Neural cell (in vitro differentiated cells): Measurements from ENCODE around the gene KRTAP4-8. TPM values are rescaled to one million over a fixed set of nuclear protein-coding genes. Genes with fewer than 3 reads are reported as not detected.
"Not testable (repeated sequence)": the region's sequence is repeated elsewhere in the genome, so short reads cannot be mapped to it uniquely, and the experiment has no call there.

Experiments
- H2AFZ ChIP-seq: fragments of 200-600, 300-800 bp; sonication (generic), shearing (Covaris generic); 2 replicates; pipeline ENCODE4 v1.6.0; 2014; ENCODE audit warnings: low read depth, mild to moderate bottlenecking, antibody characterized with exemption, low read length, moderate library complexity
- H3F3A ChIP-seq: fragments of 200-600 bp; shearing (Covaris generic); 2 replicates; pipeline ENCODE4 v1.6.1; 2016; ENCODE audit warnings: mild to moderate bottlenecking, moderate library complexity, mixed read lengths, antibody characterized with exemption, low read length; ENCODE audit not compliant: insufficient read depth, poor library complexity, severe bottlenecking
- H3K27ac ChIP-seq: fragments of 200-600, 300-800 bp; sonication (generic), shearing (Covaris generic); 2 replicates; pipeline ENCODE4 v1.5.1; 2014; ENCODE audit warnings: mild to moderate bottlenecking, low read length, moderate library complexity
- H3K27me3 ChIP-seq: fragments of 300-800, 200-600 bp; sonication (generic), shearing (Covaris generic); 2 replicates; pipeline ENCODE4 v1.6.0; 2014; ENCODE audit warnings: mild to moderate bottlenecking, low read depth, low read length, moderate library complexity; ENCODE audit not compliant: insufficient read depth
- H3K36me3 ChIP-seq: fragments of 300-800, 200-600 bp; sonication (generic), shearing (Covaris generic); 2 replicates; pipeline ENCODE4 v1.5.1; 2014; ENCODE audit warnings: mild to moderate bottlenecking, antibody characterized with exemption, low read length, moderate library complexity; ENCODE audit not compliant: insufficient read depth
- H3K4me2 ChIP-seq: fragments of 300-800, 200-600 bp; sonication (generic), shearing (Covaris generic); 2 replicates; pipeline ENCODE4 v1.6.0; 2014; ENCODE audit warnings: mild to moderate bottlenecking, low read length
- H3K4me3 ChIP-seq: fragments of 300-800, 200-600 bp; sonication (generic), shearing (Covaris generic); 2 replicates; pipeline ENCODE4 v1.5.1; 2014; ENCODE audit warnings: mild to moderate bottlenecking, low read length, moderate library complexity
- H3K79me2 ChIP-seq: fragments of 200-600 bp; shearing (Covaris generic); replicated peaks from 2 replicates; pipeline ENCODE4 v1.6.0; 2014; ENCODE audit warnings: mild to moderate bottlenecking, low read length, moderate library complexity; ENCODE audit not compliant: insufficient read depth
- H3K9ac ChIP-seq: fragments of 300-800, 200-600 bp; sonication (generic), shearing (Covaris generic); 2 replicates; pipeline ENCODE4 v1.6.1; 2016; ENCODE audit warnings: mild to moderate bottlenecking, low read length, mixed read lengths
- H3K9me2 ChIP-seq: fragments of 200-600 bp; shearing (Covaris generic); 2 replicates; pipeline ENCODE4 v1.6.1; 2016; ENCODE audit warnings: mild to moderate bottlenecking, low read length, mixed read lengths; ENCODE audit not compliant: insufficient read depth
- H3K9me3 ChIP-seq: fragments of 200-600, 300-800 bp; sonication (generic), shearing (Covaris generic); 2 replicates; pipeline ENCODE4 v1.6.1; 2016; ENCODE audit warnings: mild to moderate bottlenecking, mixed run types, low read length, moderate library complexity, mixed read lengths
- H4K20me1 ChIP-seq: fragments of 200-600 bp; shearing (Covaris generic); 2 replicates; pipeline ENCODE4 v1.6.1; 2016; ENCODE audit warnings: mild to moderate bottlenecking, mixed run types; ENCODE audit not compliant: insufficient read depth
- CTCF ChIP-seq: fragments of 450-650 bp; IDR thresholded peaks from 2 replicates; pipeline ENCODE4 v1.5.1; 2014; ENCODE audit warnings: antibody characterized with exemption, mild to moderate bottlenecking, moderate library complexity; ENCODE audit not compliant: poor library complexity, severe bottlenecking
- EP300 ChIP-seq: fragments of 450-650 bp; conservative IDR thresholded peaks from 2 replicates; pipeline ENCODE4 v1.6.1; 2014; ENCODE audit warnings: antibody characterized with exemption, mild to moderate bottlenecking, moderate library complexity; ENCODE audit not compliant: poor library complexity, severe bottlenecking
- EZH2 ChIP-seq: fragments of 200-600, 300-800 bp; shearing (Covaris generic), sonication (generic); IDR thresholded peaks from 2 replicates; pipeline ENCODE4 v1.6.1; 2014; ENCODE audit warnings: antibody characterized with exemption, low read length, borderline replicate concordance, mild to moderate bottlenecking; ENCODE audit not compliant: insufficient read depth, poor library complexity, severe bottlenecking
- MXI1 ChIP-seq: fragments of 450-650 bp; conservative IDR thresholded peaks from 2 replicates; pipeline ENCODE4 v1.6.1; 2014; ENCODE audit warnings: antibody characterized with exemption, mild to moderate bottlenecking; ENCODE audit not compliant: poor library complexity, severe bottlenecking
- POLR2AphosphoS5 ChIP-seq: IDR thresholded peaks from 2 replicates; pipeline ENCODE4 v1.6.1; 2012
- RAD21 ChIP-seq: fragments of 450-650 bp; conservative IDR thresholded peaks from 2 replicates; pipeline ENCODE4 v1.6.1; 2014; ENCODE audit warnings: antibody characterized with exemption, mild to moderate bottlenecking, moderate library complexity
- REST ChIP-seq: IDR thresholded peaks from 2 replicates; pipeline ENCODE4 v1.6.1; 2012; ENCODE audit warnings: borderline replicate concordance
- SMC3 ChIP-seq: fragments of 450-650 bp; conservative IDR thresholded peaks from 2 replicates; pipeline ENCODE4 v1.6.1; 2014; ENCODE audit warnings: antibody characterized with exemption, mild to moderate bottlenecking, moderate library complexity; ENCODE audit not compliant: poor library complexity
- TAF1 ChIP-seq: IDR thresholded peaks from 2 replicates; pipeline ENCODE4 v1.6.1; 2012; ENCODE audit warnings: low read depth
- polyA plus RNA-seq: library from polyadenylated mRNA; depleted of rRNA; stranded (reverse); fragments of >200 nt; gene quantifications from 2 replicates; pipeline ENCODE4 v1.2.3, GENCODE V29; 2014

Gene KRTAP4-8
- polyA plus RNA-seq, 1 donor from 2014 or later: not detected

- H3K4me2 ChIP-seq: no peak overlapping the region
- no peaks in the 10 kb centered on the region for H4K20me1 ChIP-seq
- H3K9me3 ChIP-seq: no peaks in the 10 kb centered on the region
- H3K27me3 ChIP-seq: no peaks in the 10 kb centered on the region
- TF ChIP-seq EP300 (no peak), SMC3 (no peak), MXI1 (no peak), REST (no peak), CTCF (no peak), RAD21 (no peak), POLR2AphosphoS5 (no peak), TAF1 (no peak), EZH2 (no peak)
- no peak overlapping the region for H2AFZ ChIP-seq
- no peaks in the 10 kb centered on the region for H3K9me2 ChIP-seq
- H3F3A ChIP-seq: no peaks in the 10 kb centered on the region
- no peaks in the 10 kb centered on the region for H3K36me3 ChIP-seq
- H3K9ac ChIP-seq: no peak overlapping the region
- no peaks in the 10 kb centered on the region for H3K79me2 ChIP-seq
- H3K4me3 ChIP-seq: no peak overlapping the region
- no peak overlapping the region for H3K27ac ChIP-seq
These were observed 36.0 kb downstream of the KRTAP4-8 start for GRCh38 chr17:41061964-41062363.

GRCh38 chr17:41060052-41060604 is 37.8 kb downstream of the KRTAP4-8 start, which contains the start of gene KRTAP2-3:
KRTAP2-3 (minus strand) TSS chr17:41060114; CDS start chr17:41060050, 64 bp downstream.
- H3K4me2 ChIP-seq: no peak within 1 kb of the TSS
- no peak within 1 kb of the TSS for H2AFZ ChIP-seq
- H3F3A ChIP-seq: no peaks in the 10 kb centered on the region
- no peaks in the 10 kb centered on the region for H3K9me2 ChIP-seq
- no peaks in the 10 kb centered on the region for H3K36me3 ChIP-seq
- H4K20me1 ChIP-seq: no peaks in the 10 kb centered on the region
- H3K79me2 ChIP-seq: no peaks in the 10 kb centered on the region
- H3K4me3 ChIP-seq: no peak within 1 kb of the TSS
- H3K9ac ChIP-seq: no peak within 1 kb of the TSS
- H3K27ac ChIP-seq: no peak within 1 kb of the TSS
- no peaks in the 10 kb centered on the region for H3K27me3 ChIP-seq
- TF ChIP-seq REST (no peak), RAD21 (no peak)
- H3K9me3 ChIP-seq: no peaks in the 10 kb centered on the region

GRCh38 chr17:41059276-41060051 is 38.5 kb downstream of the KRTAP4-8 start:
- not testable (repeated sequence) for H3K9me3 ChIP-seq, H3K36me3 ChIP-seq, H3K9me2 ChIP-seq, H3K27ac ChIP-seq, H4K20me1 ChIP-seq, H3K9ac ChIP-seq, H3K79me2 ChIP-seq, H3K4me2 ChIP-seq, H3K27me3 ChIP-seq, H3F3A ChIP-seq, H3K4me3 ChIP-seq, H2AFZ ChIP-seq
